SHP77 (cell line): ENCODE results near the gene TRIM7.
"Not testable (repeated sequence)": the region's sequence is repeated elsewhere in the genome, so short reads cannot be mapped to it uniquely, and the experiment has no call there.

ENCODE experiments used
- DNase-seq, 2 experiments: peaks; one replicate each; lab custom pipeline; 2025; lab: John Stamatoyannopoulos, UW

Gene TRIM7

GRCh38 chr5:181149806-181150733, 54.9 kb downstream of the TRIM7 start:
- DNase-seq: no peak

- no peak for DNase-seq
Measured at GRCh38 chr5:181149355-181149754, 55.6 kb downstream of the TRIM7 start.

GRCh38 chr5:181146927-181147636, 57.9 kb downstream of the TRIM7 start, which contains the start of gene OR2V2:
TSS of gene OR2V2 (plus strand) at chr5:181147586. CDS start at chr5:181154943, 7,357 bp downstream.
- DNase-seq: not testable (repeated sequence)

GRCh38 chr5:181145133-181145532, 59.9 kb downstream of the TRIM7 start:
- no peak for DNase-seq
